Measurements from ENCODE around the gene DCAKD.

DCAKD gene

DNA sequence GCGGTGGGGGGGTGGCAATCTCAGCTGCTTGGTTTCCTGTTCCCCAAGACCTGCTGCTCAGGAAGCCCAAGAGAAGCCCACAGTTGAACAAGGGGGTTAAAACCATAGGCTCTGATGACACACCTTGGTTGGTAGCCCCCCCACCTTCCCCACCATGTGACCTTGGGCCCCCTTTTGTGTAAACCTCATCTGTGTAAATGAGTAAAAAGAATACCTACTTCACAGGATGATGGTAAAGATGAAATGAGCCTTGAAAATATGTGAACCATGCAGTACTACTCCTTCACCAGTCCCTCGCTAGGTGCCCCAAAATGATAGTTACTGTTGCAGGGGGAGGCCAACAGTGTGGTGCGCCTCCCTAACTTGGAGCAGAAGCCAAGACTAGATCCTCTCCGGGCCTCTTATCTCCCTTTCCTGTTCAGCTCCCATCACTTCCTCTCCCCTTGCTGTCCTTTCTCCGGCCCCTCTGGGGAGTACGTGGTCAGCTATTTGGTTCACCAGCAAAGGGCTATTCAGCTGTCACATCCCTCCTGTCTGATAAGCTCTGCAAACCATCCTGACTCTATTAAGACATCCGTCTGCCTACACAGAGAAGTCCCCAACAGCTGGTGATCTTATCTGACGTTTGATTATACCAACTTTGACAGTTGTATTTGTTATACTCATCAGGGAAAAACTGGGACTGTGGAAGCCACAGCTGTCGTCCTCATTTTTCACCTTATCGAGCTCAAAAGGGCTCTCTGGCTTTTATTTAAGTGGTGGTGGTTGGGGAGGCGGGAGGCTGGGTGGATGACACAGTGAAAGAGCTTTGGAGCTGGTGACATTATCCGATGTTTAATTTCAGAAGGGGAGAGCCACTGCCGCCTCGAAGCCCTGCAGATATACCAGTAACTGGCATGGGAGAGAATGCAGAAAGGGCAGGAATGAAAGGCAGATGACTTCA lies 19.9 kb downstream of the DCAKD start:
- TF ChIP-seq ARNTL (CRISPR knock-in tag; IDR thresholded peaks at IDR 0.05; ENCODE audit: borderline replicate concordance, low read depth) (0 out of 2 replicates have a peak, but pooled peaks have one; percentile 18), ZFP3 (CRISPR knock-in tag; IDR thresholded peaks at IDR 0.05) (no peak), PPARA (CRISPR knock-in tag; IDR thresholded peaks at IDR 0.05; ENCODE audit: borderline replicate concordance) (no peak), ZC3H10 (CRISPR knock-in tag; IDR thresholded peaks at IDR 0.05) (no peak), SNAI2 (CRISPR knock-in tag; IDR thresholded peaks at IDR 0.05) (no peak), ZNF70 (CRISPR knock-in tag; IDR thresholded peaks at IDR 0.05) (peak; percentile 53; the same call in 1 of the 2 replicates), TSHZ2 (CRISPR knock-in tag; IDR thresholded peaks at IDR 0.05) (peak; percentile 99), ESRRG (CRISPR knock-in tag; IDR thresholded peaks at IDR 0.05) (no peak), ZNF8 (CRISPR knock-in tag; IDR thresholded peaks at IDR 0.05) (no peak), TCF4 (CRISPR knock-in tag; IDR thresholded peaks at IDR 0.05; ENCODE audit: borderline replicate concordance) (peak; percentile 96), POU6F1 (CRISPR knock-in tag; IDR thresholded peaks at IDR 0.05; ENCODE audit: borderline replicate concordance, low read depth) (no peak), OSR1 (CRISPR knock-in tag; IDR thresholded peaks at IDR 0.05) (no peak)
- TF ChIP-seq, protein P1, sequence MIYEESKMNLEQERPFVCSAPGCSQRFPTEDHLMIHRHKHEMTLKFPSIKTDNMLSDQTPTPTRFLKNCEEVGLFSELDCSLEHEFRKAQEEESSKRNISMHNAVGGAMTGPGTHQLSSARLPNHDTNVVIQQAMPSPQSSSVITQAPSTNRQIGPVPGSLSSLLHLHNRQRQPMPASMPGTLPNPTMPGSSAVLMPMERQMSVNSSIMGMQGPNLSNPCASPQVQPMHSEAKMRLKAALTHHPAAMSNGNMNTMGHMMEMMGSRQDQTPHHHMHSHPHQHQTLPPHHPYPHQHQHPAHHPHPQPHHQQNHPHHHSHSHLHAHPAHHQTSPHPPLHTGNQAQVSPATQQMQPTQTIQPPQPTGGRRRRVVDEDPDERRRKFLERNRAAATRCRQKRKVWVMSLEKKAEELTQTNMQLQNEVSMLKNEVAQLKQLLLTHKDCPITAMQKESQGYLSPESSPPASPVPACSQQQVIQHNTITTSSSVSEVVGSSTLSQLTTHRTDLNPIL (CRISPR knock-in tag; IDR thresholded peaks at IDR 0.05; ENCODE audit: low read depth) = no peak
- TF ChIP-seq, protein P2, sequence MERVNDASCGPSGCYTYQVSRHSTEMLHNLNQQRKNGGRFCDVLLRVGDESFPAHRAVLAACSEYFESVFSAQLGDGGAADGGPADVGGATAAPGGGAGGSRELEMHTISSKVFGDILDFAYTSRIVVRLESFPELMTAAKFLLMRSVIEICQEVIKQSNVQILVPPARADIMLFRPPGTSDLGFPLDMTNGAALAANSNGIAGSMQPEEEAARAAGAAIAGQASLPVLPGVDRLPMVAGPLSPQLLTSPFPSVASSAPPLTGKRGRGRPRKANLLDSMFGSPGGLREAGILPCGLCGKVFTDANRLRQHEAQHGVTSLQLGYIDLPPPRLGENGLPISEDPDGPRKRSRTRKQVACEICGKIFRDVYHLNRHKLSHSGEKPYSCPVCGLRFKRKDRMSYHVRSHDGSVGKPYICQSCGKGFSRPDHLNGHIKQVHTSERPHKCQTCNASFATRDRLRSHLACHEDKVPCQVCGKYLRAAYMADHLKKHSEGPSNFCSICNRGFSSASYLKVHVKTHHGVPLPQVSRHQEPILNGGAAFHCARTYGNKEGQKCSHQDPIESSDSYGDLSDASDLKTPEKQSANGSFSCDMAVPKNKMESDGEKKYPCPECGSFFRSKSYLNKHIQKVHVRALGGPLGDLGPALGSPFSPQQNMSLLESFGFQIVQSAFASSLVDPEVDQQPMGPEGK (CRISPR knock-in tag; IDR thresholded peaks at IDR 0.05; ENCODE audit: borderline replicate concordance) = no peak
- TF ChIP-seq, protein P3, sequence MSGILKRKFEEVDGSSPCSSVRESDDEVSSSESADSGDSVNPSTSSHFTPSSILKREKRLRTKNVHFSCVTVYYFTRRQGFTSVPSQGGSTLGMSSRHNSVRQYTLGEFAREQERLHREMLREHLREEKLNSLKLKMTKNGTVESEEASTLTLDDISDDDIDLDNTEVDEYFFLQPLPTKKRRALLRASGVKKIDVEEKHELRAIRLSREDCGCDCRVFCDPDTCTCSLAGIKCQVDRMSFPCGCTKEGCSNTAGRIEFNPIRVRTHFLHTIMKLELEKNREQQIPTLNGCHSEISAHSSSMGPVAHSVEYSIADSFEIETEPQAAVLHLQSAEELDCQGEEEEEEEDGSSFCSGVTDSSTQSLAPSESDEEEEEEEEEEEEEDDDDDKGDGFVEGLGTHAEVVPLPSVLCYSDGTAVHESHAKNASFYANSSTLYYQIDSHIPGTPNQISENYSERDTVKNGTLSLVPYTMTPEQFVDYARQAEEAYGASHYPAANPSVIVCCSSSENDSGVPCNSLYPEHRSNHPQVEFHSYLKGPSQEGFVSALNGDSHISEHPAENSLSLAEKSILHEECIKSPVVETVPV (CRISPR knock-in tag; IDR thresholded peaks at IDR 0.05) = 0 out of 2 replicates have a peak, but pooled peaks have one; percentile 59
- peak; percentile 77 for ATAC-seq

- ATAC-seq = no peak
- TF ChIP-seq, protein P3 (CRISPR knock-in tag; IDR thresholded peaks at IDR 0.05) = no peak
- TF ChIP-seq OSR1 (CRISPR knock-in tag; IDR thresholded peaks at IDR 0.05) (no peak), ZC3H10 (CRISPR knock-in tag; IDR thresholded peaks at IDR 0.05) (no peak), ZNF565 (CRISPR knock-in tag; conservative IDR thresholded peaks at IDR 0.05; ENCODE audit: low read depth) (no peak), ISL1 (CRISPR knock-in tag; IDR thresholded peaks at IDR 0.05) (no peak), TOX (CRISPR knock-in tag; IDR thresholded peaks at IDR 0.05; ENCODE audit: borderline replicate concordance) (no peak), ZNF8 (CRISPR knock-in tag; IDR thresholded peaks at IDR 0.05) (no peak), TCF4 (CRISPR knock-in tag; IDR thresholded peaks at IDR 0.05; ENCODE audit: borderline replicate concordance) (no peak), ESRRG (CRISPR knock-in tag; IDR thresholded peaks at IDR 0.05) (no peak)
These were observed 20.7 kb downstream of the DCAKD start for GRCh38 chr17:45030733-45031132.

Data from SK-N-SH treated with all-trans-retinoic acid at 6 μM for 48 hours (cell line).